GM12874 (cell line): ENCODE data around the gene HKDC1.

Experiments used
- CTCF ChIP-seq: IDR thresholded peaks from 2 replicates; pipeline ENCODE4 v1.5.1; 2011; ENCODE audit warnings: low read depth, mild to moderate bottlenecking, control low read depth, low read length, moderate library complexity; ENCODE audit not compliant: insufficient read depth

Gene HKDC1

GRCh38 chr10:69220041-69220451, at the start of gene HKDC1:
Gene HKDC1 (plus strand): TSS chr10:69220332. CDS start chr10:69220436, 104 bp downstream.
- no peak for TF ChIP-seq CTCF

GRCh38 chr10:69172241-69172982, 47.7 kb upstream of the HKDC1 start:
- no peak for TF ChIP-seq CTCF

- TF ChIP-seq CTCF = no peak
Measured at GRCh38 chr10:69176823-69177222, 43.3 kb upstream of the HKDC1 start.

GRCh38 chr10:69179089-69179742, 40.9 kb upstream of the HKDC1 start:
- TF ChIP-seq CTCF = no peak

- TF ChIP-seq CTCF = no peak
Measured at GRCh38 chr10:69179743-69180524, 40.2 kb upstream of the HKDC1 start, which contains the start of gene SUPV3L1. Gene SUPV3L1 (plus strand): TSS chr10:69180234. CDS start chr10:69180292, 58 bp downstream.

- TF ChIP-seq CTCF = no peak
Measured at GRCh38 chr10:69180525-69181204, 39.5 kb upstream of the HKDC1 start.

- no peak for TF ChIP-seq CTCF
Measured at GRCh38 chr10:69181433-69181832, 38.7 kb upstream of the HKDC1 start.
